PC-3 (cell line): ENCODE results near the gene C13orf42. TPM values are rescaled to one million over a fixed set of nuclear protein-coding genes. Genes with fewer than 3 reads are reported as not detected.

Source experiments
- ATAC-seq: fragments of 200-7000 bp; cut with Tn5 transposase; 2 replicates; pipeline ENCODE4 v1.9.1; 2020; ENCODE audit warnings: mild to moderate bottlenecking, moderate library complexity
- BruUV-seq: library from RNA; stranded (reverse); fragments of 400-500 nt; replicated peaks from 2 replicates; lab custom pipeline; 2021; lab: Mats Ljungman, UMichigan
- CTCF ChIA-PET: fragments of 300-600 bp; sonication (Branson Sonifier 250); formaldehyde crosslinking; loops from one replicate; lab custom pipeline; 2022; ENCODE audit warnings: antibody characterized with exemption; lab: Charles Lee
- POLR2A ChIA-PET: fragments of 300-600 bp; sonication (Branson Sonifier 250); formaldehyde crosslinking; loops from one replicate; lab custom pipeline; 2022; ENCODE audit warnings: antibody characterized with exemption; ENCODE audit not compliant: unreplicated experiment; lab: Charles Lee
- DNase-seq: peaks from one replicate; pipeline ENCODE4 v3.0.0-alpha.2; 2015
- H2AFZ ChIP-seq: fragments of 300-600 bp; sonication (generic); 2 replicates; pipeline ENCODE4 v1.6.0; 2016; ENCODE audit warnings: antibody characterized with exemption, low read length
- H3F3A ChIP-seq: fragments of 300-600 bp; sonication (generic); one replicate; pipeline ENCODE4 v1.6.0; 2017; ENCODE audit warnings: antibody characterized with exemption, low read length, control low read depth, mild to moderate bottlenecking; ENCODE audit not compliant: unreplicated experiment
- H3K27ac ChIP-seq: fragments of 300-600 bp; sonication (generic); 2 replicates; pipeline ENCODE4 v1.5.1; 2016; ENCODE audit warnings: mild to moderate bottlenecking, low read length
- H3K27me3 ChIP-seq: fragments of 300-600 bp; sonication (generic); 2 replicates; pipeline ENCODE4 v1.6.1; 2016; ENCODE audit warnings: low read length, mixed read lengths
- H3K36me3 ChIP-seq: fragments of 300-600 bp; sonication (generic); 2 replicates; pipeline ENCODE4 v1.6.1; 2016; ENCODE audit warnings: low read depth, mixed run types, low read length, mixed read lengths
- H3K4me1 ChIP-seq: fragments of 300-600 bp; sonication (generic); 2 replicates; pipeline ENCODE4 v1.5.1; 2016; ENCODE audit warnings: low read length; ENCODE audit not compliant: insufficient read depth
- H3K4me2 ChIP-seq: fragments of 300-600 bp; sonication (generic); 2 replicates; pipeline ENCODE4 v1.6.0; 2016; ENCODE audit warnings: low read length
- H3K4me3 ChIP-seq: fragments of 300-600 bp; sonication (generic); 2 replicates; pipeline ENCODE4 v1.5.1; 2016; ENCODE audit warnings: mild to moderate bottlenecking, low read length, mixed read lengths
- H3K79me2 ChIP-seq: fragments of 300-600 bp; sonication (generic); 2 replicates; pipeline ENCODE4 v1.6.1; 2017; ENCODE audit warnings: low read length, mixed read lengths
- H3K9ac ChIP-seq: fragments of 300-600 bp; sonication (generic); 2 replicates; pipeline ENCODE4 v1.6.0; 2016; ENCODE audit warnings: mild to moderate bottlenecking, low read length
- H3K9me2 ChIP-seq: fragments of 300-600 bp; sonication (generic); replicated peaks from 2 replicates; pipeline ENCODE4 v1.6.1; 2016; ENCODE audit warnings: mixed run types, low read length, mixed read lengths
- H3K9me3 ChIP-seq: fragments of 300-600 bp; sonication (generic); 2 replicates; pipeline ENCODE4 v1.6.1; 2016; ENCODE audit warnings: low read length, mixed read lengths
- H4K20me1 ChIP-seq: fragments of 300-600 bp; sonication (generic); 2 replicates; pipeline ENCODE4 v1.6.1; 2016; ENCODE audit warnings: low read length, mixed read lengths
- CTCF ChIP-seq: fragments of 300-600 bp; sonication (generic); conservative IDR thresholded peaks from 2 replicates; pipeline ENCODE4 v1.5.1; 2017; ENCODE audit warnings: antibody characterized with exemption, low read depth, mild to moderate bottlenecking, low read length
- EZH2 ChIP-seq: fragments of 300-600 bp; sonication (generic); IDR thresholded peaks from one replicate; pipeline ENCODE4 v1.6.1; 2017; ENCODE audit warnings: antibody characterized with exemption, mild to moderate bottlenecking, low read length; ENCODE audit not compliant: unreplicated experiment
- EZH2phosphoT487 ChIP-seq: fragments of 300-600 bp; sonication (generic); IDR thresholded peaks from 2 replicates; pipeline ENCODE4 v1.6.1; 2018; ENCODE audit warnings: mild to moderate bottlenecking, antibody characterized with exemption, low read length, borderline replicate concordance
- intact Hi-C: fragments of 100-400 bp; cut with micrococcal nuclease; formaldehyde crosslinking; loops from 2 replicates; pipeline ENCODE4 v1.9.0; 2023
- total RNA-seq: library from RNA; depleted of rRNA; stranded (reverse); fragments of >200 nt; gene quantifications from 2 replicates; pipeline ENCODE4 v1.2.3, GENCODE V29; 2014

The C13orf42 gene
- total RNA-seq, 1 experiment from 2014 or later, result not detected

- ChIA-PET CTCF (no interaction called here), POLR2A (no interaction called here)
- H2AFZ ChIP-seq, result no peak overlapping the region
Observed at GRCh38 chr13:51044023-51044665, 66.9 kb downstream of the C13orf42 start.

GRCh38 chr13:51043310-51043709 lies 67.8 kb downstream of the C13orf42 start:
- H3K79me2 ChIP-seq, result no peaks in the 10 kb centered on the region
- H3K4me3 ChIP-seq, result no peak overlapping the region
- ChIA-PET POLR2A (no interaction called here), CTCF (no interaction called here)
- 0 out of 2 replicates have a peak, but pooled peaks cover 3% of the 10 kb centered on the region for H3K27me3 ChIP-seq
- TF ChIP-seq EZH2phosphoT487, result no peak
- TF ChIP-seq CTCF, result no peak
- TF ChIP-seq EZH2, result no peak
- H3K9me3 ChIP-seq, result no peaks in the 10 kb centered on the region
- H4K20me1 ChIP-seq, result no peaks in the 10 kb centered on the region
- no peak overlapping the region for H3K9ac ChIP-seq
- H3F3A ChIP-seq, result no peaks in the 10 kb centered on the region
- no peak overlapping the region for H3K4me2 ChIP-seq
- no peaks in the 10 kb centered on the region for H3K9me2 ChIP-seq
- no peaks in the 10 kb centered on the region for H3K36me3 ChIP-seq
- no peak overlapping the region for H3K27ac ChIP-seq
- no peaks in the 10 kb centered on the region for H3K4me1 ChIP-seq
- no peak for DNase-seq
- BruUV-seq, result no TSS peak
- H2AFZ ChIP-seq, result no peak overlapping the region
- ATAC-seq, result no peak
- intact Hi-C loops, result no loop called here

More at GRCh38 chr13:51044023-51044665, 66.9 kb downstream of the C13orf42 start:
- Histone ChIP-seq H3K9me2 (no peaks in the 10 kb centered on the region), H4K20me1 (no peaks in the 10 kb centered on the region), H3K36me3 (no peaks in the 10 kb centered on the region), H3K27me3 (0 out of 2 replicates have a peak, but pooled peaks cover 3% of the 10 kb centered on the region), H3F3A (no peaks in the 10 kb centered on the region), H3K4me3 (no peak overlapping the region), H3K9me3 (no peaks in the 10 kb centered on the region), H3K4me2 (no peak overlapping the region), H3K9ac (no peak overlapping the region), H3K27ac (no peak overlapping the region), H3K79me2 (no peaks in the 10 kb centered on the region), H3K4me1 (no peaks in the 10 kb centered on the region)
- no TSS peak for BruUV-seq
- no peak; the same call in 1 of the 2 replicates for ATAC-seq
- intact Hi-C loops, result no loop called here
- no peak for DNase-seq
- TF ChIP-seq CTCF, result peak; percentile 23; the same call in 1 of the 2 replicates
- TF ChIP-seq EZH2, result no peak

GRCh38 chr13:51041710-51042109 lies 69.4 kb downstream of the C13orf42 start:
- Histone ChIP-seq H3K79me2 (no peaks in the 10 kb centered on the region), H3K9me2 (no peaks in the 10 kb centered on the region), H3K27me3 (0 out of 2 replicates have a peak, but pooled peaks cover 3% of the 10 kb centered on the region), H3K4me2 (no peak overlapping the region), H3K36me3 (no peaks in the 10 kb centered on the region), H3K4me3 (no peak overlapping the region), H3K9ac (no peak overlapping the region), H4K20me1 (no peaks in the 10 kb centered on the region), H2AFZ (no peak overlapping the region), H3K27ac (no peak overlapping the region), H3K4me1 (no peaks in the 10 kb centered on the region), H3F3A (no peaks in the 10 kb centered on the region), H3K9me3 (no peaks in the 10 kb centered on the region)
- BruUV-seq, result no TSS peak
- TF ChIP-seq CTCF, result no peak
- no peak for TF ChIP-seq EZH2phosphoT487
- TF ChIP-seq EZH2, result no peak
- ATAC-seq (no peak), DNase-seq (no peak)
- intact Hi-C loops, result no loop called here
- POLR2A ChIA-PET, result no interaction called here
- CTCF ChIA-PET, result no interaction called here
